SJCRH30 (cell line): ENCODE results near the gene TCF12. TPM values are rescaled to one million over a fixed set of nuclear protein-coding genes. Genes with fewer than 3 reads are reported as not detected.
"Not testable (repeated sequence)": the region's sequence is repeated elsewhere in the genome, so short reads cannot be mapped to it uniquely, and the experiment has no call there.

Experiments
- DNase-seq, 2 experiments: peaks; one replicate each; pipeline ENCODE4 v3.0.0-alpha.2; 2015 to 2020
- H3K27ac ChIP-seq: fragments of 250-450 bp; sonication (Bioruptor Pico); 2 replicates; pipeline ENCODE4 v1.5.1; 2020; ENCODE audit warnings: mild to moderate bottlenecking, moderate library complexity
- H3K27me3 ChIP-seq: fragments of 250-450 bp; sonication (Bioruptor Pico); 2 replicates; pipeline ENCODE4 v1.5.1; 2020; ENCODE audit warnings: mild to moderate bottlenecking, moderate library complexity
- H3K36me3 ChIP-seq: fragments of 250-450 bp; sonication (Bioruptor Pico); 2 replicates; pipeline ENCODE4 v1.5.1; 2020; ENCODE audit warnings: mild to moderate bottlenecking, moderate library complexity
- H3K4me1 ChIP-seq: fragments of 250-450 bp; sonication (Bioruptor Pico); 2 replicates; pipeline ENCODE4 v1.5.1; 2020; ENCODE audit warnings: mild to moderate bottlenecking, moderate library complexity
- H3K4me3 ChIP-seq: fragments of 250-450 bp; sonication (Bioruptor Pico); 2 replicates; pipeline ENCODE4 v1.5.1; 2020; ENCODE audit warnings: mild to moderate bottlenecking, moderate library complexity
- H3K9me3 ChIP-seq: fragments of 250-450 bp; sonication (Bioruptor Pico); replicated peaks from 2 replicates; pipeline ENCODE4 v1.5.1; 2020; ENCODE audit warnings: mild to moderate bottlenecking, moderate library complexity
- total RNA-seq: library from RNA; depleted of rRNA; stranded (reverse); fragments of >200 nt; shearing (Covaris generic); gene quantifications from 2 replicates; pipeline ENCODE4 v1.2.3, GENCODE V29; 2014

Gene TCF12
- total RNA-seq, 1 experiment from 2014 or later = 173 TPM

- H3K4me1 ChIP-seq = no peaks in the 10 kb centered on the region
- no peak overlapping the region for H3K27ac ChIP-seq
- peak in 1 of 2 experiments; percentile 29 for DNase-seq
- no peaks in the 10 kb centered on the region for H3K9me3 ChIP-seq
- H3K27me3 ChIP-seq = no peaks in the 10 kb centered on the region
- H3K36me3 ChIP-seq = peaks cover 14% of the 10 kb centered on the region; the same call in 1 of the 2 replicates
- no peak overlapping the region for H3K4me3 ChIP-seq
Measured at GRCh38 chr15:57090496-57090859, 172.0 kb downstream of the TCF12 start.

- Histone ChIP-seq H3K4me3 (no peak overlapping the region), H3K4me1 (no peaks in the 10 kb centered on the region), H3K27me3 (no peaks in the 10 kb centered on the region), H3K27ac (no peak overlapping the region), H3K36me3 (peaks cover 16% of the 10 kb centered on the region), H3K9me3 (no peaks in the 10 kb centered on the region)
- no peak for DNase-seq
Measured at GRCh38 chr15:57091636-57092035, 173.2 kb downstream of the TCF12 start.

GRCh38 chr15:57092252-57092651 lies 173.8 kb downstream of the TCF12 start:
- no peak for DNase-seq
- Histone ChIP-seq H3K27me3 (no peaks in the 10 kb centered on the region), H3K36me3 (peaks cover 16% of the 10 kb centered on the region), H3K4me1 (no peaks in the 10 kb centered on the region), H3K4me3 (no peak overlapping the region), H3K27ac (no peak overlapping the region), H3K9me3 (no peaks in the 10 kb centered on the region)

GRCh38 chr15:57094321-57095257 lies 176.1 kb downstream of the TCF12 start:
- Histone ChIP-seq H3K27me3 (no peaks in the 10 kb centered on the region), H3K4me1 (no peaks in the 10 kb centered on the region), H3K36me3 (peaks cover 16% of the 10 kb centered on the region)

GRCh38 chr15:57095896-57096295 lies 177.5 kb downstream of the TCF12 start:
- H3K27me3 ChIP-seq = no peaks in the 10 kb centered on the region
- no peaks in the 10 kb centered on the region for H3K4me1 ChIP-seq
- peaks cover 16% of the 10 kb centered on the region for H3K36me3 ChIP-seq
- H3K9me3 ChIP-seq = no peaks in the 10 kb centered on the region
- no peak for DNase-seq
- H3K4me3 ChIP-seq = no peak overlapping the region
- H3K27ac ChIP-seq = no peak overlapping the region

More at GRCh38 chr15:57094321-57095257, 176.1 kb downstream of the TCF12 start:
- no peak overlapping the region for H3K27ac ChIP-seq
- DNase-seq = no peak
- no peak overlapping the region for H3K4me3 ChIP-seq
- no peaks in the 10 kb centered on the region for H3K9me3 ChIP-seq

GRCh38 chr15:57097246-57097645 lies 178.8 kb downstream of the TCF12 start:
- H3K4me3 ChIP-seq = no peak overlapping the region
- H3K27ac ChIP-seq = no peak overlapping the region
- DNase-seq = no peak
- H3K9me3 ChIP-seq = no peaks in the 10 kb centered on the region
- no peaks in the 10 kb centered on the region for H3K27me3 ChIP-seq
- peaks cover 14% of the 10 kb centered on the region for H3K36me3 ChIP-seq
- no peaks in the 10 kb centered on the region for H3K4me1 ChIP-seq

GRCh38 chr15:57097919-57098543 lies 179.6 kb downstream of the TCF12 start:
- not testable (repeated sequence) for H3K36me3 ChIP-seq, H3K4me1 ChIP-seq, H3K4me3 ChIP-seq, H3K27me3 ChIP-seq, H3K27ac ChIP-seq, H3K9me3 ChIP-seq, DNase-seq

GRCh38 chr15:57098896-57099295 lies 180.5 kb downstream of the TCF12 start:
- H3K36me3 ChIP-seq = peaks cover 2% of the 10 kb centered on the region; the same call in 1 of the 2 replicates
- no peak overlapping the region for H3K27ac ChIP-seq
- H3K4me3 ChIP-seq = no peak overlapping the region
- no peaks in the 10 kb centered on the region for H3K9me3 ChIP-seq
- DNase-seq = no peak
- no peaks in the 10 kb centered on the region for H3K27me3 ChIP-seq
- no peaks in the 10 kb centered on the region for H3K4me1 ChIP-seq

GRCh38 chr15:57100136-57100539 lies 181.7 kb downstream of the TCF12 start:
- H3K9me3 ChIP-seq = no peaks in the 10 kb centered on the region
- DNase-seq = no peak
- no peak overlapping the region for H3K4me3 ChIP-seq
- H3K4me1 ChIP-seq = no peaks in the 10 kb centered on the region
- H3K27me3 ChIP-seq = no peaks in the 10 kb centered on the region
- no peak overlapping the region for H3K27ac ChIP-seq
- peaks cover 2% of the 10 kb centered on the region; the same call in 1 of the 2 replicates for H3K36me3 ChIP-seq

GRCh38 chr15:57102858-57103257 lies 184.4 kb downstream of the TCF12 start:
- Histone ChIP-seq H3K4me1 (no peaks in the 10 kb centered on the region), H3K27ac (no peak overlapping the region), H3K36me3 (peaks cover 8% of the 10 kb centered on the region; the same call in 1 of the 2 replicates), H3K9me3 (peaks cover 7% of the 10 kb centered on the region; the same call in 1 of the 2 replicates), H3K4me3 (no peak overlapping the region), H3K27me3 (no peaks in the 10 kb centered on the region)
- DNase-seq = peak in 1 of 2 experiments; percentile 27

GRCh38 chr15:57108296-57108695 lies 189.9 kb downstream of the TCF12 start:
- no peak overlapping the region for H3K27ac ChIP-seq
- no peak overlapping the region for H3K4me3 ChIP-seq
- H3K27me3 ChIP-seq = no peaks in the 10 kb centered on the region
- H3K4me1 ChIP-seq = peaks cover 40% of the 10 kb centered on the region
- H3K9me3 ChIP-seq = peaks cover 7% of the 10 kb centered on the region; the same call in 1 of the 2 replicates
- no peak for DNase-seq
- H3K36me3 ChIP-seq = peaks cover 8% of the 10 kb centered on the region; the same call in 1 of the 2 replicates

GRCh38 chr15:57109005-57109404 lies 190.6 kb downstream of the TCF12 start:
- peaks cover 7% of the 10 kb centered on the region; the same call in 1 of the 2 replicates for H3K9me3 ChIP-seq
- no peak overlapping the region for H3K4me3 ChIP-seq
- no peak overlapping the region for H3K27ac ChIP-seq
- H3K4me1 ChIP-seq = peaks cover 41% of the 10 kb centered on the region
- H3K36me3 ChIP-seq = peaks cover 8% of the 10 kb centered on the region; the same call in 1 of the 2 replicates
- no peaks in the 10 kb centered on the region for H3K27me3 ChIP-seq
- peak in 1 of 2 experiments; percentile 43 for DNase-seq

- Histone ChIP-seq H3K36me3 (peaks cover 7% of the 10 kb centered on the region; the same call in 1 of the 2 replicates), H3K9me3 (peaks cover 7% of the 10 kb centered on the region; the same call in 1 of the 2 replicates), H3K4me3 (no peak overlapping the region), H3K27ac (peak overlapping the region; percentile 94), H3K27me3 (no peaks in the 10 kb centered on the region), H3K4me1 (peaks cover 41% of the 10 kb centered on the region)
- DNase-seq = peak in 1 of 2 experiments; percentile 36
Measured at GRCh38 chr15:57111002-57111401, 192.6 kb downstream of the TCF12 start.

GRCh38 chr15:57112178-57112577 lies 193.7 kb downstream of the TCF12 start:
- peak; percentile 88 to 95 for DNase-seq
- Histone ChIP-seq H3K36me3 (no peaks in the 10 kb centered on the region), H3K4me1 (peaks cover 41% of the 10 kb centered on the region), H3K9me3 (no peaks in the 10 kb centered on the region), H3K27me3 (no peaks in the 10 kb centered on the region), H3K27ac (peak overlapping the region; percentile 94), H3K4me3 (peak overlapping the region; percentile 22)

- H3K36me3 ChIP-seq = no peaks in the 10 kb centered on the region
- no peak overlapping the region for H3K27ac ChIP-seq
- DNase-seq = no peak
- peaks cover 38% of the 10 kb centered on the region for H3K4me1 ChIP-seq
- no peak overlapping the region for H3K4me3 ChIP-seq
- no peaks in the 10 kb centered on the region for H3K27me3 ChIP-seq
- H3K9me3 ChIP-seq = no peaks in the 10 kb centered on the region
Measured at GRCh38 chr15:57114070-57114469, 195.6 kb downstream of the TCF12 start.
